Ishikawa (cell line): ENCODE results near the gene OVOL1.

ENCODE experiments used
- CEBPB ChIP-seq: IDR thresholded peaks from 2 replicates; pipeline ENCODE4 v1.6.1; 2012
- EGR1 ChIP-seq: IDR thresholded peaks from 2 replicates; pipeline ENCODE4 v1.6.1; 2012
- EP300 ChIP-seq: IDR thresholded peaks from 2 replicates; pipeline ENCODE4 v1.6.1; 2012; ENCODE audit warnings: borderline replicate concordance
- FOXM1 ChIP-seq: IDR thresholded peaks from 2 replicates; pipeline ENCODE4 v1.6.1; 2012; ENCODE audit warnings: low read depth, borderline replicate concordance
- MAX ChIP-seq: IDR thresholded peaks from 2 replicates; pipeline ENCODE4 v1.6.1; 2012
- NFIC ChIP-seq: IDR thresholded peaks from 2 replicates; pipeline ENCODE4 v1.6.1; 2012
- RAD21 ChIP-seq: IDR thresholded peaks from 2 replicates; pipeline ENCODE4 v1.6.1; 2012; ENCODE audit warnings: low read depth
- REST ChIP-seq: IDR thresholded peaks from 2 replicates; pipeline ENCODE4 v1.6.1; 2012; ENCODE audit warnings: low read depth, mild to moderate bottlenecking
- TAF1 ChIP-seq: IDR thresholded peaks from 2 replicates; pipeline ENCODE4 v1.6.1; 2012; ENCODE audit warnings: low read depth, mild to moderate bottlenecking
- TCF12 ChIP-seq: IDR thresholded peaks from 2 replicates; pipeline ENCODE4 v1.6.1; 2012; ENCODE audit warnings: low read depth
- TEAD4 ChIP-seq: IDR thresholded peaks from 2 replicates; pipeline ENCODE4 v1.6.1; 2012
- YY1 ChIP-seq: IDR thresholded peaks from 2 replicates; pipeline ENCODE4 v1.6.1; 2012; ENCODE audit warnings: low read depth
- ZBTB7A ChIP-seq: IDR thresholded peaks from 2 replicates; pipeline ENCODE4 v1.6.1; 2012; ENCODE audit warnings: low read depth

- TF ChIP-seq EP300 (no peak), FOXM1 (no peak), REST (no peak), ZBTB7A (no peak), TEAD4 (no peak), YY1 (no peak), EGR1 (no peak), MAX (no peak), RAD21 (no peak), NFIC (no peak), TAF1 (no peak), TCF12 (no peak), CEBPB (no peak)
Observed at GRCh38 chr11:65821107-65821506, 34.2 kb downstream of the OVOL1 start.
